SJSA1 (cell line): ENCODE data around the gene RHBDD2. TPM values are rescaled to one million over a fixed set of nuclear protein-coding genes. Genes with fewer than 3 reads are reported as not detected.

Experiments used
- DNase-seq, 2 experiments: peaks; one replicate each; pipeline ENCODE4 v3.0.0-alpha.2; 2015 to 2020; ENCODE audit warnings: low spot score in 2 of 2, low read depth in 1 of 2
- H3K27ac ChIP-seq: fragments of 250-450 bp; sonication (Bioruptor Pico); 2 replicates; pipeline ENCODE4 v1.5.1; 2020; ENCODE audit warnings: mild to moderate bottlenecking, moderate library complexity
- H3K27me3 ChIP-seq: fragments of 250-450 bp; sonication (Bioruptor Pico); replicated peaks from 2 replicates; pipeline ENCODE4 v1.5.1; 2020; ENCODE audit warnings: mild to moderate bottlenecking, moderate library complexity
- H3K36me3 ChIP-seq: fragments of 250-450 bp; sonication (Bioruptor Pico); 2 replicates; pipeline ENCODE4 v1.5.1; 2020; ENCODE audit warnings: mild to moderate bottlenecking
- H3K4me1 ChIP-seq: fragments of 250-450 bp; sonication (Bioruptor Pico); replicated peaks from 2 replicates; pipeline ENCODE4 v1.6.1; 2021; ENCODE audit warnings: mild to moderate bottlenecking
- H3K4me3 ChIP-seq: fragments of 250-450 bp; sonication (Bioruptor Pico); 2 replicates; pipeline ENCODE4 v1.5.1; 2020; ENCODE audit warnings: mild to moderate bottlenecking
- H3K9me3 ChIP-seq: fragments of 250-450 bp; sonication (Bioruptor Pico); replicated peaks from 2 replicates; pipeline ENCODE4 v1.5.1; 2020; ENCODE audit warnings: mild to moderate bottlenecking
- total RNA-seq: library from RNA; depleted of rRNA; stranded (reverse); fragments of >200 nt; shearing (Covaris generic); gene quantifications from 2 replicates; pipeline ENCODE4 v1.2.3, GENCODE V29; 2014; rRNA removed

Gene RHBDD2
- total RNA-seq, 1 experiment from 2014 or later, result 46.2 TPM

DNA sequence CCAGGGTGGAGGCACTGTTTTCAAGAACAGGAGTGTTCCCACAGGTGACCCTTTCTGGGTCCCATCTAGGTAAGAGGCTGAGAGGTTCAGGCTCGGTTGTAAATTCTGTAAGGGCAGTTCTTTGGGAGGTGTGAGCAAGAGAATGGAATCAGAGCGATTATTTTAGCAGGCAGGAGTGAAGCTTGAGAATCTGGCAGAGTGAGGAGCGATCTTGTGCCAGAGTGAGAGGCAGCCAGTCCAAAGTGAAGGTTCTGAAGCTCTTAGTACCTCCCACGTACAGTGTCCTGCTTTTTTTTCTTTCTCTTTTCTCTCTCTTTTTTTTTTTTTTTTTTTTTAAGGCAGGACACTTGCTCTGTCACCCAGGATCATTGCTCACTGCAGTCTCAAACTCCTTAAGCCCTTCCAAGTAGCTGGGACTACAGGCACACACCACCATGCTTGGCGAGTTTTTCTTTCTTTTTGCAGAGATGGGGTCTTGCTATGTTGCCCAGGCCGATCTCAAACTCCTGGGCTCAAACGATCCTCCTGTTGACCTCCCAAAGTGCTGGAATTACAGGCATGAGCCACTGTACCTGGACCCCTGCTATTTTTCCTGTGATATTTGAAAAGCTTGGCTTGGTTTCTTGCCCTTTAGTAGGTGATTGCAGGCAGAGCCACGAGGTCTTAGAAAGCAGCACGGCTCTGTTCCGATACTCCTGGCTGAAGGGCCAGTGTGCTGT, 47.0 kb downstream of the RHBDD2 start:
- no peaks in the 10 kb centered on the region for H3K4me1 ChIP-seq
- DNase-seq, result no peak
- no peak overlapping the region for H3K4me3 ChIP-seq
- H3K9me3 ChIP-seq, result no peaks in the 10 kb centered on the region
- no peaks in the 10 kb centered on the region for H3K27me3 ChIP-seq
- peaks cover 39% of the 10 kb centered on the region for H3K36me3 ChIP-seq
- no peak overlapping the region for H3K27ac ChIP-seq

DNA sequence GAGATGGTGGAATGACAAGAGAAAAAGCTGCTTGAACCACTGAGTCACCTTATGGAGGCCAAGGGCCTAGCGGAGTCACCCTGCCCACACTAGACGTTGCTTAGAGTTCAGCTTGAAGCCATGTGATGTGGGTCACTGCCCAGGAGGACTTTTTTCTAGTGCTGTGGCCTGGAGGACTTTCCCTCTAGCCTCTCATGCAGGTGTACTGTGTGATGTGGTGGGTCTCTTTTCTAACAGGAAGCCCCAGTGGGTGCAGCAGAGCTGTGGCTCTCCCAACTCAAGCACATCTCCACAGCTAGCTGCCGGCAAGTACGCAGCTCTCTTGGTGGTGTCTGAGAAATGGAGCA, 49.7 kb downstream of the RHBDD2 start:
- Histone ChIP-seq H3K9me3 (no peaks in the 10 kb centered on the region; the same call in 1 of the 2 replicates), H3K4me1 (no peaks in the 10 kb centered on the region), H3K27ac (no peak overlapping the region), H3K27me3 (no peaks in the 10 kb centered on the region), H3K36me3 (peaks cover 35% of the 10 kb centered on the region), H3K4me3 (no peak overlapping the region)
- DNase-seq, result no peak

DNA sequence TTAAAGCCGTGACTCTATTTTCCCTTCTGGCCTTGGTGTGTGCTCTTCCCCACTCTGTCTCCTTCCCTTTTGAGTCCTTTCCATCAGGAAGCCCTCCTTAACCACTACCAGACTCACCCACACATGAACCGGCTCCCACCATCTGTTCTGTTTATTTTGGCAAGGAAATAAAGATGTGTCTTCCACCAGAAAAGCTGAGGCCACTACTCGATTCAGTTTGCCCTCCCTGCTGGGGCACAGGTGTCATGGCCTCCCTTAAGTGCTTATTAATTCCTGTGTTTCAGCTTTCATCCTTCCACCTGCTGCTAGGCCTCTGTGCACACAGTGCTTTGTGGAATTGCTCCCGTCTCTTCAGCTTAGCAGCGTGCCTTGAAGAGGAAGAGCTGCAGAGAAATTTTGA, 52.8 kb downstream of the RHBDD2 start:
- H3K27ac ChIP-seq, result no peak overlapping the region
- no peak for DNase-seq
- H3K36me3 ChIP-seq, result peaks cover 47% of the 10 kb centered on the region
- H3K4me1 ChIP-seq, result peaks cover 10% of the 10 kb centered on the region
- no peak overlapping the region for H3K4me3 ChIP-seq
- peaks cover 8% of the 10 kb centered on the region; the same call in 1 of the 2 replicates for H3K9me3 ChIP-seq
- H3K27me3 ChIP-seq, result no peaks in the 10 kb centered on the region

DNA sequence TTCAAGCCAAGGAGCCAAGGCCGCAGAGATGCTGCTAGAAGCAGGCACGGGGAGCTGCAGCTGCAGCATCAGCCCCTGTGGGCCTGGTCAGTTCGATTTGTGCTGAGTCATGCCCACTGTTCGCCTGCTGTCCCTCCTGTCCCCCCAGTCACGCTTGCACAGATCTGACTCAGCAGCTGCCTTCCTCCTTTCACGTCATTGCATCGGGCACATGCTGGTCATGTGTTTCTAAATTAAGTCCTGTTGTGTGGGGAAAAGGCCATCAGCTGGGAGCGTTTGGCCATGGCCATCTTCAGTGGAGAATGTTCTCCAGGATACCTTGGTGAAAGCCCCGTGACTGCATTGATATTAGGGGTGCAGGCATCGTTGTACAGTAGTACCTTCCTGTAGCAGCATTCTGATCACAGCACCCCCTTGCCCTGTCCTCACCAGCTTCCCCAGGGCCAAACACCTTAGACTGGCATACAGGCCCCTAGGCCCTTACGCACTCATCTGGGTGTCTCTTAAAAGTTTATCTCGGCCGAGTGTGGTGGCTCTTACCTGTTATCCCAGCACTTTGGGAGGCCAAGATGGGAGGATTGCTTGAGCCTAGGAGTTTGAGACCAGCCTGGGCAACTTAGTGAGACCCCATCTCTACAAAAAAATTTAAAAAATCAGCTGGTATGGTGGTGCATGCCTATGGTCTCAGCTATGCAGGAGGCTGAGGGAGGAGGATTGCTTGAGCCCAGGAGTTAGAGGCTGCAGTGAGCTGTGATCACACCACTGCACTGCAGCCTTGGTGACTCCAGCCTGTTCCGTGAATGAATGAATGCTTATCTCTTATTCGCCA, 59.3 kb downstream of the RHBDD2 start:
- peaks cover 39% of the 10 kb centered on the region for H3K36me3 ChIP-seq
- H3K4me3 ChIP-seq, result no peak overlapping the region
- H3K27me3 ChIP-seq, result no peaks in the 10 kb centered on the region
- peak; percentile 72 to 90 for DNase-seq
- peak overlapping the region; percentile 55 for H3K27ac ChIP-seq
- H3K4me1 ChIP-seq, result peaks cover 20% of the 10 kb centered on the region
- H3K9me3 ChIP-seq, result peaks cover 8% of the 10 kb centered on the region; the same call in 1 of the 2 replicates

Other genes with a start within 250 kb of the RHBDD2 start
- gene HIP1, start 140.1 kb upstream of the RHBDD2 start, total RNA-seq, result 24.7 and 25.8 TPM in 2 replicates
- gene CCL26, start 106.8 kb upstream of the RHBDD2 start, total RNA-seq, result 15.1 and 30.1 TPM in 2 replicates
- 0.45 TPM in 1 of 2 replicates, not detected in the other for gene CCL24, start 65.2 kb upstream of the RHBDD2 start, total RNA-seq
- 82.8 and 115 TPM in 2 replicates for gene POR, start 36.1 kb downstream of the RHBDD2 start, total RNA-seq
- gene TMEM120A, start 115.6 kb downstream of the RHBDD2 start, total RNA-seq, result 13.5 and 17.2 TPM in 2 replicates
- 78.4 and 123 TPM in 2 replicates for gene STYXL1, start 169.0 kb downstream of the RHBDD2 start, total RNA-seq
- 69.9 and 72.2 TPM in 2 replicates for gene MDH2, start 169.1 kb downstream of the RHBDD2 start, total RNA-seq